GM21423 (cell line): ENCODE measurements around the gene CCT2.
"Not testable (repeated sequence)": the region's sequence is repeated elsewhere in the genome, so short reads cannot be mapped to it uniquely, and the experiment has no call there.

Source experiments
- ATAC-seq: cut with Tn5 transposase; IDR thresholded peaks from one replicate; pipeline ENCODE4 v1.9.1; 2021; ENCODE audit warnings: mild to moderate bottlenecking, moderate library complexity; ENCODE audit not compliant: unreplicated experiment

The CCT2 gene

DNA sequence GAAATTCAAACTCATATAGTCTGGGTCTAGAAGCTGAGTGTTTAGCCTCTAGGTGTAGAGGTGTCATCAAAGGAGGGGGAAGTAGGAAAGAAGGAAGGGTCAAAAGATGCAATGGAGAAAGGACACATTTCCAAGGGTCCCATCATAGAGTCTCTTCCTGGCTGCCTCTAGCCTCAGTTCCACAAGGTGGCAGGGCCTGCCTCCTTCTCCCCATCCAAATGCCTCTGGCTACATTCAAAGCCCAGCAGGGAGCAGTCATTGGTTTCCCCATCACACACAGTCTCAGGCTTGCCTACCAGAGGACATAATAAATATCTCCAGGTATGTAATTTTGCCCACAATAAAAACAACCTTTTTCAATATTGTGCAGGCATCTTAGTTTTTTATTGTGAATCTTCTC is 2.1 kb upstream of the CCT2 start:
- ATAC-seq, result no peak

- ATAC-seq, result no peak
Observed at GRCh38 chr12:69588527-69588926, 3.3 kb downstream of the CCT2 start.

DNA sequence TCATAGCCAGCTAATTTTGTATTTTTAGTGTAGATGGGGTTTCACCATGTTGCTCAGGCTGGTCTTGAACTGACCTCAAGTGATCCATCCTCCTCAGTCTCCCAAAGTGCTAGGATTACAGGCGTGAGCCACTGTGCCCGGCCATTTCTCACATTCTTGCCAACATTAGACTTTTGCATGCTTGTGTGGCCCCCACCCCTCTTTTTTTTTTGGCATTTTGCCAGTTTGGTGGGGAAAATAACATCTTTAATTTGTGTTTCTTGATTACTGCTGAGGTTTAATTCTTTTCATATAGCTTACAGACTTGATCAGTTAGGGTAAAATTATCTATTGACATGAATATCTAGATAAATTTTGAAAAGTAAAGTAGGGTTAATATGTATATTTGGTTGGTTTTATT is 3.8 kb downstream of the CCT2 start:
- ATAC-seq, result no peak

- ATAC-seq, result no peak
Observed at GRCh38 chr12:69595689-69596088, 10.4 kb downstream of the CCT2 start.

DNA sequence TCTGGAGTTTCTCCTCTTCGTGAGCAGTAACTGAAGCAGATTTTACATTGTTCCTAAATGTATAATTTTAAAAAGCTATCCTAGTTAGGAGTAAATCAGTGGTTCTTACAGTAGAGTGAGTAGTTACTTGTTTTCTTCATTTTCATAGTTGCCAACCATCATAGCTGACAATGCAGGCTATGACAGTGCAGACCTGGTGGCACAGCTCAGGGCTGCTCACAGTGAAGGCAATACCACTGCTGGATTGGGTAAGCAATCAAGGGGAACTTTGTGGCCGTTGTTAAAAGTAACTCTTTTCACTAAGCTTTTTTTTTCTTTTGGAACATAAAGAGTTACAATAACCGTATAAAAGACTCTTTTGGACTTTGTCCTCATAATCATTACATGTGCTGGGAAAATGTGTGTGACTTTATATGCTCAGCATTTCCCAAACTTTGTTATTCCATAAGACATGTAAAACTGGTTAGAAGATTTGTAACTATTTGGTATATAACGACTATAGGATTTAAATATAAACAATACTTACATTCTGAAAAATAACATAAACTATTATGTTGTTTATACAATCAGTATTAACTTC is 13.0 kb downstream of the CCT2 start:
- no peak for ATAC-seq

- no peak for ATAC-seq
Observed at GRCh38 chr12:69600804-69601203, 15.5 kb downstream of the CCT2 start.

GRCh38 chr12:69601962-69602685 is 16.9 kb downstream of the CCT2 start:
- no peak for ATAC-seq

GRCh38 chr12:69602954-69603353 is 17.7 kb downstream of the CCT2 start:
- ATAC-seq, result no peak

DNA sequence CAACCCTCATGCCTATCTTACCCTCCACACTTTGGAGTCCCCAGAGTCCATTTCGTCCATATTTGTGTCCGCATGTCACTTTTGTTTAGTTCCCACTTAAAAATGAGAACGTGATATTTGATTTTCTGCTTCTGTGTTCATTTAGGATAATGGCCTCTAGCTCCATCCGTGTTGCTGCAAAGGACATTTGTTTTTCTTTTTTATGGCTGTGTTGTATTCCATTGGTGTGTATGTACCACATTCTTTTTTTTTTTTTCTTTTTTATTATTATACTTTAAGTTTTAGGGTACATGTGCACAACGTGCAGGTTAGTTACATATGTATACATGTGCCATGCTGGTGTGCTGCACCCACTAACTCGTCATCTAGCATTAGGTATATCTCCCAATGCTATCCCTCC is 18.3 kb downstream of the CCT2 start:
- not testable (repeated sequence) for ATAC-seq

GRCh38 chr12:69604275-69604674 is 19.0 kb downstream of the CCT2 start:
- ATAC-seq, result not testable (repeated sequence)

DNA sequence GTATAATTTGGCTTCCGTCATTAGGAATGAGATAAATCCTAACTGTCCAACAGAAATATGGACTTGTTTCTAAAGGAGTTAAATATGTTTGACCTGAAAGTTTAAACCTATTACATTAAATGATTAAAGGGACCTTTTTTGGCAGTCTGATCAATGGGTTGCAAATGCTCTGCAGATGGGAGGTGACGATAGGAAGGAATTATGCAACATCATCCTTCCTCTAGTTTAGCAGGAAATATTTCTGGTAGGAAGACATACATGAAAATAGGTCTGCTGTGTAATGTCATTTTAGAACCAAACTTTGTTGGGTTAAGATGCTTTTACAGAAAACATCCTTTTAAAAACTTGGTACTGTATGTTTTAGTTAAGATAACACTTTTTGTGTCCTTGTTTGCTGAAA is 22.9 kb downstream of the CCT2 start:
- no peak for ATAC-seq

DNA sequence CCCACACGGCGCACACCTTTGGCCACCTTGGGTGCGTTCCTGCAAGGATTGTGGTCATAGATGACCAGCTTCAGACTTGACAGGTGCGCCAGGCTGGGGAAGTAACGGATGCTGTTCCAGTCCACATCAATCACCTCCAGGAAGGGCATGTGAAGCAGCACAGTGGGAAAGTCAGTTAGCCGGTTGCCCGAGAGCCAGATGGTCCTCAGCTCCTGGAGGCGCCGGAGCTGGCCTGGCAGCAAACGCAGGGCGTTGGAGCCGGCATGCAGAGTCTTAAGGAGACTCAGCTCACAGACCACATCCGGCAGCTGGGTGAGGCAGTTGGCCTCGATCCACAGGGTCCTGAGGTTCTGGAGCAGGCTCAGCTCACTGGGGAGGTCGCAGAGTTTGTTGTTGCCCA is 24.9 kb downstream of the CCT2 start:
- ATAC-seq, result no peak

GRCh38 chr12:69610729-69611128 is 25.5 kb downstream of the CCT2 start, which contains the start of gene LRRC10:
Gene LRRC10 (minus strand): TSS chr12:69610907. CDS start chr12:69610838, 69 bp downstream.
- ATAC-seq, result no peak

GRCh38 chr12:69613351-69613750 is 28.1 kb downstream of the CCT2 start:
- no peak for ATAC-seq

GRCh38 chr12:69616025-69616424 is 30.8 kb downstream of the CCT2 start:
- no peak for ATAC-seq

GRCh38 chr12:69619050-69619449 is 33.8 kb downstream of the CCT2 start:
- no peak for ATAC-seq

DNA sequence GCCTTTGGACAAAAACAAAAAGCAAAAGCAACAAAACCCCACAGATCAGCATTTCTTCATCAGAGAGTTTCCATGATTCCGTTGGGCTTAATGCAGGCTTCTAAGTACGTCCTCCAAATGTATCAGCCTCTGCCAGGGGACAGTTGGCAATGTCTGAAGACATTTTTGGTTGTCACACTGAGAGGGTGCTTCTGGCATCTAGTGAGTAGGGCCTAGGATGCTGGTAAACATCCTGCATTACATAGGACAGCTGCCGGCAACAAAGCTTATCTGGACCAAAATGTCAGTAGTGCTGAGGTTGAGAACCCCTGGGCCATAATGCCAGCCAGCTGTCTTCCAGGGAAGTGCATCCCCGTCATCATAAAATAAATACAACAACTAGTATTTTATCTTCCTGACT is 34.8 kb downstream of the CCT2 start:
- ATAC-seq, result no peak

GRCh38 chr12:69620921-69621320 is 35.7 kb downstream of the CCT2 start:
- no peak for ATAC-seq

DNA sequence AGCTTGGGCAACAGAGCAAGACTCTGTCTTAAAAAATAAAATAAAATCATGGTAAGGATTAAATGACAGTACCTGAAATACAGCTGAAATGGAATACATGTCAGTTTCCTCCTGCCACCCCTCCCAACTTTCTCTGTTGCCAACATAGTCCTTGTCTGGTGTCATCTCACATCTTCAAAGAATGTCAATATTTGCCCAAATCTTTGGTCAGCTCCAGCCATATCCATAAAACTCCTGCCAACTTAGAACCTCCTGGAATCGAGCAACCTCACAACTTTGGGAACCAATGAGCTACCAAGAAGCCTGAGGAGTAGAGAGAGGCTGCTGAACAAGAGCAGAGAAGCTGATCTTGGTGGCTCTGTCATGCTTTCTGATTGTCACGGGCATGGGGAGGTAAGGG is 36.3 kb downstream of the CCT2 start:
- ATAC-seq, result no peak

- ATAC-seq, result no peak
Observed at GRCh38 chr12:69623970-69624369, 38.7 kb downstream of the CCT2 start.

- no peak for ATAC-seq
Observed at GRCh38 chr12:69627501-69627900, 42.2 kb downstream of the CCT2 start.

- ATAC-seq, result no peak
Observed at GRCh38 chr12:69630191-69630590, 44.9 kb downstream of the CCT2 start.

DNA sequence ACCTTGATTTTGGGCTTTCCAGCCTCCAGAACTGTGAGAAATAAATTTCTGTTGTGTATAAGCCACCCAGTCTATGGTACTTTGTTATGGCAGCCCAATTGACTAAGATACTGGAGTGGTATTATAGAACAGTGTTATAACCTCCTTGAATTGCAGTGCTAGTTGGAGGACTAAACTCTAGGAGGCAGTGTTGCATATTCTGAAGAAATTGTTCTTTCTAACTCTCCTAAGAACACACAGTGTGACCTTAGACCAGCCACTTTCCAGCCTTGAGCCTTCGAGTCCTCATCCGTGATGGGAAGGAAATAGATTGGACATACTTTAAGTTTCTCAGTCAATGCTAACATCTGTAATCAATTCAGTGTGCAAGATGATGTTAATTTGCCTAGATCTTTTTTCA is 47.8 kb downstream of the CCT2 start:
- no peak for ATAC-seq
